Osteoblast (primary cell): ENCODE data around the gene APCDD1. TPM values are rescaled to one million over a fixed set of nuclear protein-coding genes. Genes with fewer than 3 reads are reported as not detected.

Source experiments
- DNase-seq: peaks from one replicate; pipeline ENCODE4 v3.0.0; 2011; ENCODE audit warnings: low spot score, mixed read lengths; ENCODE audit not compliant: insufficient read length; ENCODE audit errors: missing footprints
- H2AFZ ChIP-seq: 2 replicates; pipeline ENCODE4 v1.6.0; 2011; ENCODE audit warnings: mild to moderate bottlenecking, low read length
- H3K27ac ChIP-seq: 2 replicates; pipeline ENCODE4 v1.5.1; 2011; ENCODE audit warnings: mild to moderate bottlenecking, low read depth, low read length, moderate library complexity
- H3K27me3 ChIP-seq: 2 replicates; pipeline ENCODE4 v1.6.0; 2012; ENCODE audit warnings: mild to moderate bottlenecking, control low read depth, inconsistent platforms, low read length, moderate library complexity; ENCODE audit not compliant: insufficient read depth
- H3K36me3 ChIP-seq: 2 replicates; pipeline ENCODE4 v1.5.1; 2011; ENCODE audit warnings: mild to moderate bottlenecking, low read length, control low read depth, moderate library complexity; ENCODE audit not compliant: insufficient read depth
- H3K4me1 ChIP-seq: 2 replicates; pipeline ENCODE4 v1.5.1; 2011; ENCODE audit warnings: mild to moderate bottlenecking, low read length, control low read depth, moderate library complexity; ENCODE audit not compliant: insufficient read depth
- H3K4me2 ChIP-seq: 2 replicates; pipeline ENCODE4 v1.6.0; 2011; ENCODE audit warnings: mild to moderate bottlenecking, low read length; ENCODE audit not compliant: insufficient read depth
- H3K4me3 ChIP-seq: fragments of 200-600 bp; sonication (generic); 3 replicates; pipeline ENCODE4 v1.5.1; 2012; ENCODE audit warnings: mild to moderate bottlenecking, low read length, inconsistent platforms; ENCODE audit not compliant: insufficient read depth
- H3K79me2 ChIP-seq: 2 replicates; pipeline ENCODE4 v1.6.0; 2012; ENCODE audit warnings: mild to moderate bottlenecking, low read length, control low read depth, inconsistent platforms; ENCODE audit not compliant: insufficient read depth
- H3K9me3 ChIP-seq: 2 replicates; pipeline ENCODE4 v1.5.1; 2011; ENCODE audit warnings: low read depth, low read length, control low read depth
- H4K20me1 ChIP-seq: 2 replicates; pipeline ENCODE4 v1.6.0; 2012; ENCODE audit warnings: mild to moderate bottlenecking, low read length, control low read depth; ENCODE audit not compliant: insufficient read depth
- total RNA-seq: library from RNA; depleted of rRNA; stranded (reverse); fragments of >200 nt; gene quantifications from 2 replicates; pipeline ENCODE4 v1.2.3, GENCODE V29; 2012
- TF ChIP-seq, protein P1 (sequence below): IDR thresholded peaks from 2 replicates; pipeline ENCODE4 v1.5.1; 2011; ENCODE audit warnings: mild to moderate bottlenecking, low read depth, low read length, moderate library complexity; ENCODE audit errors: extremely low read depth

Gene APCDD1
- total RNA-seq, 1 donor: 3.3 TPM

DNA sequence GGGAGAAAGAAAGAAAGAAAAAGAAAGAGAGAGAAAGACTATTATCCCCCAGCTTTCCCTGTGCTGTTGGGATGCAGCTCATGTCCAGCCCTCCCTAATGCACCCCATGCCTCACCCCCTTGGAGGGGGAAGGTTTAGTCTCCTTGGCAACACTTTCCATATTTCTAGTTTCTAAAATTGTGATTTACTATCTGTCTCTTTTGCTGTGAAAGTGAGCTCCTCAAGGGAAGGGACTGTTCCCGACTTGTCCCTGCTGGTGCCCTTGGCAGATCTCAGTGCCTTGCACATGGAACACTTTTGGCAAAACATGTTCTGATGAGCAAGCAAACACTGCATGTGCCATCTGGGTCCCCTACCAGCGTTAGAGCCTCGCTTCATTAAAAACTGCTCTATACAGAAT, 59.6 kb downstream of the APCDD1 start:
- Histone ChIP-seq H3K27me3 (peaks cover 47% of the 10 kb centered on the region), H2AFZ (no peak overlapping the region), H3K79me2 (no peaks in the 10 kb centered on the region), H4K20me1 (no peaks in the 10 kb centered on the region), H3K4me2 (no peak overlapping the region), H3K9me3 (no peaks in the 10 kb centered on the region), H3K36me3 (no peaks in the 10 kb centered on the region), H3K27ac (no peak overlapping the region), H3K4me3 (no peak overlapping the region), H3K4me1 (peaks cover 1% of the 10 kb centered on the region)
- TF ChIP-seq, protein P1, sequence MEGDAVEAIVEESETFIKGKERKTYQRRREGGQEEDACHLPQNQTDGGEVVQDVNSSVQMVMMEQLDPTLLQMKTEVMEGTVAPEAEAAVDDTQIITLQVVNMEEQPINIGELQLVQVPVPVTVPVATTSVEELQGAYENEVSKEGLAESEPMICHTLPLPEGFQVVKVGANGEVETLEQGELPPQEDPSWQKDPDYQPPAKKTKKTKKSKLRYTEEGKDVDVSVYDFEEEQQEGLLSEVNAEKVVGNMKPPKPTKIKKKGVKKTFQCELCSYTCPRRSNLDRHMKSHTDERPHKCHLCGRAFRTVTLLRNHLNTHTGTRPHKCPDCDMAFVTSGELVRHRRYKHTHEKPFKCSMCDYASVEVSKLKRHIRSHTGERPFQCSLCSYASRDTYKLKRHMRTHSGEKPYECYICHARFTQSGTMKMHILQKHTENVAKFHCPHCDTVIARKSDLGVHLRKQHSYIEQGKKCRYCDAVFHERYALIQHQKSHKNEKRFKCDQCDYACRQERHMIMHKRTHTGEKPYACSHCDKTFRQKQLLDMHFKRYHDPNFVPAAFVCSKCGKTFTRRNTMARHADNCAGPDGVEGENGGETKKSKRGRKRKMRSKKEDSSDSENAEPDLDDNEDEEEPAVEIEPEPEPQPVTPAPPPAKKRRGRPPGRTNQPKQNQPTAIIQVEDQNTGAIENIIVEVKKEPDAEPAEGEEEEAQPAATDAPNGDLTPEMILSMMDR: no peak
- no peak for DNase-seq

DNA sequence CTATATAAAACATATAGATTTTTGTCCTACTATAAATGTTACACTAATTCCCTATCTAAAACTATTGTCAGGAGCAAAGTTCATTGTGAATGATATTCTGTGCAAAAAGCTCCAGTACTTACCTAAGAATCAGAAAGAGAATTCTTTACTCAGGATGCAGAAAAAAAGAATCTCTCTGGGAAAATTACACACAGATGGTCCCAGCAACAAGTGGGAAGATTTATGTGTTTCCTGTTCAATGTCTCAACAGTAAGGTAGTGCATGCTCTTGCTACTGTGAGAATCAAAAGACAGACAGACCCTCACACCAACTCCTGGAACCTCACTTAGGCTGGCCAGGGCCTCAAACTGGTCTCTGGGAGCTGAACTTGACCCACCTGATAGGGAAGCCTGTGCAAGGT, 60.2 kb downstream of the APCDD1 start:
- H3K36me3 ChIP-seq: no peaks in the 10 kb centered on the region
- H3K4me2 ChIP-seq: no peak overlapping the region
- TF ChIP-seq, protein P1: no peak
- no peak overlapping the region for H2AFZ ChIP-seq
- H3K27me3 ChIP-seq: peaks cover 47% of the 10 kb centered on the region
- DNase-seq: no peak
- H3K4me1 ChIP-seq: peaks cover 7% of the 10 kb centered on the region
- H3K27ac ChIP-seq: no peak overlapping the region
- no peak overlapping the region for H3K4me3 ChIP-seq
- H3K9me3 ChIP-seq: no peaks in the 10 kb centered on the region
- no peaks in the 10 kb centered on the region for H4K20me1 ChIP-seq
- no peaks in the 10 kb centered on the region for H3K79me2 ChIP-seq

DNA sequence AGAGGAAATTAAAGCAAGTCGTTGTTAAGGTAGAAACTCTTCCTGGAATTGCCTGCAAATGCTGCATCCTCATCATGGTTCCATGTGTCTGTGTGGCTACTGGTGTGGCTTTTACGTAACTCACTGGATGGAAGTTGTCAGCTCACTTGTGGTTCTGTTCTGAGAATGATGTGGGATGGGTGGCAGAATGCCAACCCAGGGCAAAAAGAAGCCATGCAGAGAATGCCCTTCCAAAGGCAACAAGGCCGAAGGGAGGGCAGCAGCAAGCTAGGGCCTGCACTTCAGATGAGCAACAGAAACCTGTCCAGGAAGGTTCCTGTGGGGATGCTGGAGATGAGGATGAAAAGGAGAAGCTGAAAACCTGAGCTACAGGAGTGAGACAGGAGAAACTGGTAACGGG, 61.0 kb downstream of the APCDD1 start:
- no peak for DNase-seq
- Histone ChIP-seq H3K36me3 (no peaks in the 10 kb centered on the region), H4K20me1 (no peaks in the 10 kb centered on the region), H3K79me2 (no peaks in the 10 kb centered on the region), H3K27me3 (peaks cover 47% of the 10 kb centered on the region), H3K4me1 (peaks cover 11% of the 10 kb centered on the region), H3K4me3 (no peak overlapping the region), H3K27ac (no peak overlapping the region), H2AFZ (no peak overlapping the region), H3K4me2 (no peak overlapping the region), H3K9me3 (no peaks in the 10 kb centered on the region)
- TF ChIP-seq, protein P1: no peak

DNA sequence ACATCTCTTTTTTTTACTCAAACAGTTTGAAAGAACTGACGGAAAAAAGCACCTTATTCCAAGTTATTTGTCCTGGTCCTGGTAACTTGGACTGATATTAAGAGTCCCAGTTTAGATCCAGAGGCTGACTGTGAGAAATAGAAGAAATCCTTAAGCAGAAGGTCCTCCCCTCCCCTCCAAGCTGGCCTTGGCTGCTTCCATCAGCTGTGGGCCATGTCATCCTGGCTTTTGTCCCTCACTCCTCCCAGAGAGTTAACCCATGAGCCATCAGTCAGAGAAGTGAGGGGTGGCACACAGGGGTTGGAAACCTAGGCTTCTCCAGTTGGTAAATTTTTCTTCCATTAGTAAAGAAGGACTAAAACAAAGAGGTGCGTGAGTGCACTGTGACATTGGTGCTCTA, 61.6 kb downstream of the APCDD1 start:
- Histone ChIP-seq H3K4me1 (peaks cover 11% of the 10 kb centered on the region), H3K27me3 (peaks cover 45% of the 10 kb centered on the region)

More for the DNA sequence above, 61.6 kb downstream of the APCDD1 start:
- Histone ChIP-seq H3K36me3 (no peaks in the 10 kb centered on the region), H3K9me3 (no peaks in the 10 kb centered on the region), H3K79me2 (no peaks in the 10 kb centered on the region), H3K4me2 (no peak overlapping the region), H3K27ac (no peak overlapping the region), H2AFZ (no peak overlapping the region), H4K20me1 (no peaks in the 10 kb centered on the region), H3K4me3 (no peak overlapping the region)
- TF ChIP-seq, protein P1: no peak
- no peak for DNase-seq
